Measurements from ENCODE around the gene CDKN2A.

CDKN2A gene

GRCh38 chr9:22002038-22002437 is 7.8 kb upstream of the CDKN2A start:
- POLR2A ChIA-PET = no interaction called here
- no peak overlapping the region for H3K4me3 ChIP-seq (ENCODE audit: low read depth, low read length)
- CTCF ChIA-PET = interaction anchor here (1.0 to 1.6 kb wide), 2 partner anchors 188 to 242 kb away, joined by 4 to 6 read pairs; no protein-coding TSS in a partner anchor
- DNase-seq (ENCODE audit: low read depth, low spot score) = no peak
- TF ChIP-seq, protein P1, sequence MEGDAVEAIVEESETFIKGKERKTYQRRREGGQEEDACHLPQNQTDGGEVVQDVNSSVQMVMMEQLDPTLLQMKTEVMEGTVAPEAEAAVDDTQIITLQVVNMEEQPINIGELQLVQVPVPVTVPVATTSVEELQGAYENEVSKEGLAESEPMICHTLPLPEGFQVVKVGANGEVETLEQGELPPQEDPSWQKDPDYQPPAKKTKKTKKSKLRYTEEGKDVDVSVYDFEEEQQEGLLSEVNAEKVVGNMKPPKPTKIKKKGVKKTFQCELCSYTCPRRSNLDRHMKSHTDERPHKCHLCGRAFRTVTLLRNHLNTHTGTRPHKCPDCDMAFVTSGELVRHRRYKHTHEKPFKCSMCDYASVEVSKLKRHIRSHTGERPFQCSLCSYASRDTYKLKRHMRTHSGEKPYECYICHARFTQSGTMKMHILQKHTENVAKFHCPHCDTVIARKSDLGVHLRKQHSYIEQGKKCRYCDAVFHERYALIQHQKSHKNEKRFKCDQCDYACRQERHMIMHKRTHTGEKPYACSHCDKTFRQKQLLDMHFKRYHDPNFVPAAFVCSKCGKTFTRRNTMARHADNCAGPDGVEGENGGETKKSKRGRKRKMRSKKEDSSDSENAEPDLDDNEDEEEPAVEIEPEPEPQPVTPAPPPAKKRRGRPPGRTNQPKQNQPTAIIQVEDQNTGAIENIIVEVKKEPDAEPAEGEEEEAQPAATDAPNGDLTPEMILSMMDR (IDR thresholded peaks at IDR 0.05; ENCODE audit: insufficient read depth, low read length, missing control alignments) = no peak

GRCh38 chr9:21998026-21998425 is 3.8 kb upstream of the CDKN2A start:
- no peak for DNase-seq (ENCODE audit: low read depth, low spot score)
- POLR2A ChIA-PET = interaction anchor here (1.0 kb wide), 1 partner anchor 10 kb away, joined by 3 read pairs; no protein-coding TSS in a partner anchor
- TF ChIP-seq, protein P1 (IDR thresholded peaks at IDR 0.05; ENCODE audit: insufficient read depth, low read length, missing control alignments) = no peak
- H3K4me3 ChIP-seq (ENCODE audit: low read depth, low read length) = no peak overlapping the region
- CTCF ChIA-PET = interaction anchor here (0.6 to 10.5 kb wide), 5 partner anchors 10 to 810 kb away, joined by 3 to 129 read pairs (median 4); partner anchors contain the start of gene CDKN2B

DNA sequence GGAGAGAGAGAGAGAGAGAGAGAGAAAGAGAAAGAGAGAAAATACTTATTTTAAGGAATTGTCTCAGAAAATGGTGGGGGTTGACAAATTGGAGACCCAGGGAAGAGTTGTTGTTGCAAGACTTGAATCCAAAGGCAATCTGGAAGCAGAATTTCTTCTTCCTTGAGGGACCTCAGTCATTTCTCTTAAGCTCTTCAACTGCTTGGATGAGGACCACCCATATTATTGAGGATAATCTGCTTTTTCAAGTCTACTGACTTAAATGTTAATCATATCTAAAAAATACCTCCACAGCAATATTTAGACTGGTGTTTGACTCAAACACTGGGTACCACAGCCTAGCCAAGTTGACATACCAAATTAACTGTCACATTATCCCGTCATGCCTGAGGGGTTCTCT is 3.3 kb upstream of the CDKN2A start:
- DNase-seq (ENCODE audit: low read depth, low spot score) = no peak
- POLR2A ChIA-PET = interaction anchor here (1.0 kb wide), 1 partner anchor 11 kb away, joined by 3 read pairs; no protein-coding TSS in a partner anchor
- CTCF ChIA-PET = interaction anchor here (0.6 to 10.5 kb wide), 5 partner anchors 10 to 810 kb away, joined by 3 to 129 read pairs (median 4); partner anchors contain the start of gene CDKN2B
- no peak overlapping the region for H3K4me3 ChIP-seq (ENCODE audit: low read depth, low read length)
- TF ChIP-seq, protein P1 (IDR thresholded peaks at IDR 0.05; ENCODE audit: insufficient read depth, low read length, missing control alignments) = no peak

- TF ChIP-seq, protein P1 (IDR thresholded peaks at IDR 0.05; ENCODE audit: insufficient read depth, low read length, missing control alignments) = no peak
- ChIA-PET POLR2A (interaction anchor here (1.0 kb wide), 1 partner anchor 12 kb away, joined by 3 read pairs; no protein-coding TSS in a partner anchor), CTCF (interaction anchor here (1.0 to 10.5 kb wide), 5 partner anchors 11 to 242 kb away, joined by 3 to 129 read pairs (median 5); partner anchors contain the start of gene CDKN2B)
- DNase-seq (ENCODE audit: low read depth, low spot score) = no peak
- H3K4me3 ChIP-seq (ENCODE audit: low read depth, low read length) = no peak overlapping the region
These were observed 2.7 kb upstream of the CDKN2A start for GRCh38 chr9:21996858-21997257.

GRCh38 chr9:21996438-21996837 is 2.2 kb upstream of the CDKN2A start:
- POLR2A ChIA-PET = no interaction called here
- CTCF ChIA-PET = interaction anchor here (1.0 to 10.5 kb wide), 6 partner anchors 11 to 242 kb away, joined by 3 to 129 read pairs (median 4); partner anchors contain the start of gene CDKN2B
- TF ChIP-seq, protein P1 (IDR thresholded peaks at IDR 0.05; ENCODE audit: insufficient read depth, low read length, missing control alignments) = no peak
- no peak for DNase-seq (ENCODE audit: low read depth, low spot score)
- peak overlapping the region; percentile 87 for H3K4me3 ChIP-seq (ENCODE audit: low read depth, low read length)

DNA sequence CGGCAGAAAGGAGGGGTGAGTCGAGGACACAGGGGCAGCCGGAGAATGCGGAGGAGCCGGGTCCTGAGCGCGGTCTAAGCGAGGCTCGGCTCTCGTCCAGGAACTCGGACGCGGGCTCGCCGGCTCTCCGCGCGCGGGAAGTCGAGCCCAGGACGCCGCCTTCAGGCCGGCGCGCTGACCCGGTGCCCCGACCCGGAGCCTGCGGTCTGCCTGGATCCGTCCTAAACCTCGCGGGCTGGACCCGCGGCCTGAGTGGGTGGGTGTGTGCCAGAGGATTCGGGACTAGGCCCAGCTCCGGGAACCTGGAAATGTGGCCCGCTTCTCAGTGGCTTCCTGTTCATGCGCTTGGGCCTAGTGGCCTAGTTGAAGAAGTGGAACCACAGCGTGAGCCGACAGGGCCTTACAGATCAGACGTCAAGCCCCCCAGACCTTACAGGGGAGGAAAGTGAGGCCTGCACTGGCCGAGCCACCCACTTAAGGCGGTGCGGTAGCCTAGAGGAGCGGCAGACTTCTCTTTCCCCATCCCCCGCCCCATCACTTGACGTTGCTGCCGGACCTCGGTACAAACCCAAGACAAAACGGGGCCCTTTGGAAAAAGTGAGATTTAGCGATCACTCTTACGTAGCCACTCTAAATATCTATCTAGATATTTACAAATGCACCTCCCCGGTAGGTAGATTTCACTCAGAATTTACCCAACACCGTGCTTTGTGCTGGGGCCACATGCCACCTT is 1.6 kb upstream of the CDKN2A start:
- ChIA-PET CTCF (interaction anchor here (0.9 to 10.5 kb wide), 7 partner anchors 12 to 243 kb away, joined by 3 to 129 read pairs (median 4); partner anchors contain the start of gene CDKN2B), POLR2A (no interaction called here)
- DNase-seq (ENCODE audit: low read depth, low spot score) = no peak
- TF ChIP-seq, protein P1 (IDR thresholded peaks at IDR 0.05; ENCODE audit: insufficient read depth, low read length, missing control alignments) = peak; percentile 38
- H3K4me3 ChIP-seq (ENCODE audit: low read depth, low read length) = peak overlapping the region; percentile 87
